Activated T-cell treated with anti-CD3 and anti-CD28 coated beads for 4 hours (primary cell): Measurements from ENCODE around the gene UBE2Z.

Experiments used
- DNase-seq: peaks from one replicate; pipeline ENCODE4 v3.0.0-alpha.2; 2020

The UBE2Z gene

GRCh38 chr17:48961516-48962233 is 53.5 kb downstream of the UBE2Z start:
- no peak for DNase-seq

- DNase-seq: no peak
These were observed 62.0 kb downstream of the UBE2Z start for GRCh38 chr17:48970224-48970623.

GRCh38 chr17:48970865-48971687 is 62.9 kb downstream of the UBE2Z start:
- DNase-seq: no peak

GRCh38 chr17:48972749-48973097 is 64.5 kb downstream of the UBE2Z start:
- no peak for DNase-seq

- no peak for DNase-seq
These were observed 65.6 kb downstream of the UBE2Z start for GRCh38 chr17:48973806-48974205.
